Activated T-helper 9 cell treated with anti-CD3 and anti-CD28 coated beads, Interleukin-2, amount 50 U/mL, for 16 hours (primary cell): ENCODE results near the gene GRWD1.

Experiments used
- DNase-seq: peaks from one replicate; pipeline ENCODE4 v3.0.0-alpha.2; 2020; ENCODE audit warnings: low read depth

GRWD1 gene

DNA sequence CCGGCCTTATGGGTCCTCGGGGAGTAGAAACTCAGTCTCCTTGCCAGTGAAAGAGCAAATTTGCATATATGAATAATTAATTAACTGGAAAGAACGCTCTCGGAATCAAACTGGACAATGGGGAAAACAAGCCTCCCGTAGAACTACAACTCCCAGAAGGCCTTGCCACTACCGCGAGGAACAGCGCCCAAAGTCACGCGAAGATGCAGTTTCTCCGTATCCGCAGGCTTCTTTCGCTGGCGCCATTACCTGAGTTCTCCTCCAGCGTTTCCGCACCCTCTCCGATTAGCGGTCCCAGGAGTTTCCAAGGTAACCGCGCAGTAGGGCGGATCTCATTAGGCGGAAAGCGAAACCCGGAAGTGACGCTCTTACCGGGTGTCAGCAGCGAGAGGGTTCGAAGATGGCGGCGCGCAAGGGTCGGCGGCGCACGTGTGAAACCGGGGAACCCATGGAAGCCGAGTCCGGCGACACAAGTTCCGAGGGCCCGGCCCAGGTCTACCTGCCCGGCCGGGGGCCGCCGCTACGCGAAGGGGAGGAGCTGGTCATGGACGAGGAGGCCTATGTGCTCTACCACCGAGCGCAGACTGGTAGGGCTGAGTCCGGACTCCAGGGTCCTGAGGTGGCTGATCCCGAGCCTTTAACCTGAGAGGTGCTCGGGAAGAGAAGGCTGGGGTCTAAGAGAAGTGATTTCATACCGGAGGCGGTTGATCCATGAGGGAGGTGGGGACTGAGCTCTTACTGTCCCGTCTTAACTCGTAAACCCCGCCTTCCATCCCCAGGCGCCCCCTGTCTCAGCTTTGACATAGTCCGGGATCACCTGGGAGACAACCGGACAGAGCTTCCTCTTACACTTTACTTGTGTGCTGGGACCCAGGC is at the start of gene GRWD1:
GRWD1 (plus strand) TSS at position 378 of the 876 bp plus-strand sequence; CDS start at position 401, 23 bp downstream.
- peak; percentile 90 for DNase-seq

DNA sequence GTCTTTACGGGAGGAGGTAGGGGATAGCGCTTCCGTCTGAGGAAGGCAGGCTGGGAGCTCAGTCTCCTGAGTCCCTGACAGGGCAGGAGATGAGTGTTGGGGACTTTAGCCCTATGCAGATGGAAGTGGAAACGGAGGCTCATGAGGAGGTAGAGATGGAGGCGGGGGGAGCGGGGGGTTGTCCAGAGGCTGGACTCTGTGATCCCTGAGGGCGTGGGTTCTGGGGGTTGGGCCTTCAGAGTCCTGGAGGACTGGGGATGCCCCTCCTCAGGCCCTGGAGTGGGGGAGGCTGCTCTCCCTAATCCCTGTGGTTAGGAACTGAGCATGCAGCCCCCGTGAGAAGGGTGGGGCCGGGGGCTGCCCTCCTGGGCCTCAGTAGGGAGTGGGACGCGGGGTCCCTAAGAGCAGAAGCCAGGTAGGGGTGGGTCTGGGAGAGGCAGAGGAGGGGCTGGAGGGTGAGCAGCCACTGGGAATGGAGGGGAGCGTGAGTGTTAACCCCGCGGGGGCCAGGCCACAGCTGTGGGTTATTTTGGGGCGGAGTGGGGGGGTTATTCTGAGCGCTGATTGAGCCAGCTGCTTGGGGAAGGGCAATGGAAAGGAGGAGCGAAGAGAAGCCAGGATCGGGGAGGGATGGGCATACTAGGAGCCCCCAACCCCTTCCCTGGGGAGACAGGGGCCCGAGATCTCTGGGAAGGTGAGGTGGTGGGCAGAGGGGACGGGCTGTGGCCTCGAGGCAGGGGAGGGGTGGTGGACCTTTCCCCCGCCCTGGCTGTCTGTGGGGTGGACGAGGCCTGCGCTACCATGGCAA is 49.6 kb upstream of the GRWD1 start:
- no peak for DNase-seq

GRCh38 chr19:48396824-48397176 is 49.0 kb upstream of the GRWD1 start:
- DNase-seq: no peak

GRCh38 chr19:48397263-48398101 is 48.3 kb upstream of the GRWD1 start:
- no peak for DNase-seq

- DNase-seq: no peak
These were observed 47.7 kb upstream of the GRWD1 start for GRCh38 chr19:48398102-48398374.

DNA sequence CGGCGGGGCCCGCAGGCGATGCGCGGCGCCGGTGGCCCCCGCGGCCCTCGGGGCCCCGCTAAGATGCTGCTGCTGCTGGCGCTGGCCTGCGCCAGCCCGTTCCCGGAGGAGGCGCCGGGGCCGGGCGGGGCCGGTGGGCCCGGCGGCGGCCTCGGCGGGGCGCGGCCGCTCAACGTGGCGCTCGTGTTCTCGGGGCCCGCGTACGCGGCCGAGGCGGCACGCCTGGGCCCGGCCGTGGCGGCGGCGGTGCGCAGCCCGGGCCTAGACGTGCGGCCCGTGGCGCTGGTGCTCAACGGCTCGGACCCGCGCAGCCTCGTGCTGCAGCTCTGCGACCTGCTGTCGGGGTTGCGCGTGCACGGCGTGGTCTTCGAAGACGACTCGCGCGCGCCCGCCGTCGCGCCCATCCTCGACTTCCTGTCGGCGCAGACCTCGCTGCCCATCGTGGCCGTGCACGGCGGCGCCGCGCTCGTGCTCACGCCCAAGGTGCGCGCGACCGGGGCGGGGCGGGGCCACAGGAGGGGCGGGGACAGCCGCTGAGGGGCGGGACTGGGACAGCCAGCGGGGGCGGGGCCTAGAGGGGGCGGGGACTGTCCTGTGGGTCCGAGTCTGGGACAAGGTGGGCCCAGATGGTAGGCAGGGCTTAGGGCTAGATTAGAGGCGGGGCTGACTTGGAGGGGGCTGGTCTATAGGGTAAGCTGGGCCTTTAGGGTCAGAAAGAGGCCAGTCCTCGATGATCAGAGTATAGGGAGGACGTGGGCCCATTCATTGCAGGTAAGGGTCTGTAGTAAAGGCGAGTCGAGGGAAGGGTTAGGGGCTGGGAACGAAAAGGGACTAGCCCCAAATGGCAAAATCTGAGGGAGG is 47.2 kb upstream of the GRWD1 start:
- peak; percentile 77 for DNase-seq

- no peak for DNase-seq
These were observed 45.6 kb upstream of the GRWD1 start for GRCh38 chr19:48400018-48400742.

GRCh38 chr19:48401287-48401686 is 44.5 kb upstream of the GRWD1 start:
- DNase-seq: no peak

DNA sequence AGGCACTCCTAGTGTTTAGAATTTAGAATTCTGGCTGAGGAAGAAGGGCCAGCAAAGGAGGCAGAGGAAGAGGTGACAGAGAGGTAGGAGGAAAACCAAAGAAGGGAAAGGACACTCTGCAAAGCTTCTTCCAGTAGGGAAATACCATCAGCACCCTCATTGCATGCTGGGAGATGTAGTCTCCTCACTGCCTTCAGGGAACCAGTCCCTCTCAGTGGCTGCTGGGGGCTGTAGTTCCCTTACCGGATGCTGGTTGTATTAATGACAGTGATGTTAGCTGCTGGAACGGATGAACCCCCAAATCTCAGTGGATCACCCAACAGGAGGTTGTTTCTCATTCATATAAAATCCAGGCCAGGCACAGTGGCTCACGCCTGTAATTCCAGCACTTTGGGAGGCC is 42.2 kb upstream of the GRWD1 start:
- no peak for DNase-seq

GRCh38 chr19:48405010-48405659 is 40.6 kb upstream of the GRWD1 start:
- no peak for DNase-seq

GRCh38 chr19:48405850-48406249 is 39.9 kb upstream of the GRWD1 start:
- DNase-seq: no peak

GRCh38 chr19:48413879-48414587 is 31.8 kb upstream of the GRWD1 start:
- no peak for DNase-seq

- peak; percentile 51 for DNase-seq
These were observed 30.4 kb upstream of the GRWD1 start for GRCh38 chr19:48415395-48415794.

GRCh38 chr19:48415806-48416221 is 30.0 kb upstream of the GRWD1 start:
- DNase-seq: no peak

- no peak for DNase-seq
These were observed 28.4 kb upstream of the GRWD1 start for GRCh38 chr19:48417421-48417820.

GRCh38 chr19:48418317-48419064 is 27.3 kb upstream of the GRWD1 start:
- DNase-seq: no peak

GRCh38 chr19:48419158-48419920 is 26.4 kb upstream of the GRWD1 start:
- DNase-seq: peak; percentile 63

GRCh38 chr19:48421548-48421947 is 24.2 kb upstream of the GRWD1 start:
- no peak for DNase-seq
